GM18907 (cell line): ENCODE data around the gene TMPRSS9.
"Not testable (repeated sequence)": the region's sequence is repeated elsewhere in the genome, so short reads cannot be mapped to it uniquely, and the experiment has no call there.

Source experiments
- ATAC-seq: cut with Tn5 transposase; IDR thresholded peaks from one replicate; pipeline ENCODE4 v1.9.1; 2021; ENCODE audit warnings: mild to moderate bottlenecking, moderate library complexity; ENCODE audit not compliant: unreplicated experiment

Gene TMPRSS9

DNA sequence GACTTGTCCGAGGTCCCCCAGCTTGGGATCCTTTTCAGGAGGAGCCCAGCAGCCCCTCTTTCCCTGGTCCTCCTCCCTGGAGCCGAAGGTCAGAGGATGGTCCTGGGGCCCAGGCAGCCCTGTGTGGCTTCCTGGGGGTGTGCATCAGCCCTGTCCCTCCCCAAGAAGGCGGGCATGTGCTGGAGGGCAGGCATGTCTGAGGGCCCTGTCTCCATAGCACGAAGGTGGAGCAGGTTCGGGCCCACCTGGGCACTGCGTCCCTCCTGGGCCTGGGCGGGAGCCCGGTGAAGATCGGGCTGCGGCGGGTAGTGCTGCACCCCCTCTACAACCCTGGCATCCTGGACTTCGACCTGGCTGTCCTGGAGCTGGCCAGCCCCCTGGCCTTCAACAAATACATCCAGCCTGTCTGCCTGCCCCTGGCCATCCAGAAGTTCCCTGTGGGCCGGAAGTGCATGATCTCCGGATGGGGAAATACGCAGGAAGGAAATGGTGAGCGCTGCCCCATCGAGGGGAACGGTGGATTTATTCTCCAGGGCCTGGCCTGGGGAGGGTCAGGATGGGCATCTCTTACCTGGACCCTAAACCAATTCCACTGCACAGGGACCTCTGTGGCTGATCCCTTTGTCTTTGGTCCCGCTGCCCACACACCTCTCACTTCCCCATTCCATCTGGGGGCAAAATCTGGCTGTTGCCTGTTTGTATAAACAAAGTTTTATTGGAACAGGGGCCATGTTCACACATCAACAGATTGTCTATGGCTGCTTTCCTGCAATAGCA, 56.4 kb downstream of the TMPRSS9 start:
- ATAC-seq: no peak

DNA sequence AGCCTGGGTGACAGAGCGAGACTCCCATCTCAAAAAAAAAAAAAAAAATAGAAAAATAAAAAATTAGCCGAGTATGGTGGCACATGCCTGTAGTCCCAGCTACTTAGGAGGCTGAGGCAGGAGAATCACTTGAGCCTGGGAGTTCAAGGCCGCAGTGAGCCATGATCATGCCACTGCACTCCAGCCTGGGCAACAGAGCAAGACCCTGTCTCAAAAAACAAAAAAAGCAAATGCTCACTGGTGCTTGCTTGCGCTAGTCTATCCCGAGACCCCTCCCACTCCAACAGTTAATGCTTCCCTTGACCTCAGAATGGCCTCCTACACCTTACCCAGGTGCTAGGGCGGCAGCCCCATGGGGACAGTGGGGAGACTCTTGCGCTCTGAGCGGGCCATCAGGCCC, 57.4 kb downstream of the TMPRSS9 start:
- not testable (repeated sequence) for ATAC-seq

DNA sequence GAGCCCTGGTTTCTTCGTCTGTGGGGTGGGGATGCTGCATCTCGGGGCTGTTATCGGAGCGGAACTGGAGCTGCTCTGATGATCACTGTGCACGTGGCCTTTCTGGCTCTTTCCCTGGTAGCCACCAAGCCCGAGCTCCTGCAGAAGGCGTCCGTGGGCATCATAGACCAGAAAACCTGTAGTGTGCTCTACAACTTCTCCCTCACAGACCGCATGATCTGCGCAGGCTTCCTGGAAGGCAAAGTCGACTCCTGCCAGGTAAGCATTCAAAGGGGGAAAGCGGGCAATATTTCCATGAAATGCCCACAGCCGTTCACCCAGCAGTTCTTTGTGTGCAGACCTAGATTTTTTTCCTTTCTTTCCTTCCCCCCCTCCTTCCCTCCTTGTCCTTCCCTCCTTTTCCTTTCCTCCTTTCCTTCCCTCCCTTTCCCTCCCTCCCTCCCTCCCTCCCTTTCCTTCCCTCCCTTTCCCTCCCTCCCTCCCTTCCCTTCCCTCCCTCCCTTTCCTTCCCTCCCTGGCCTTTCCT, 57.9 kb downstream of the TMPRSS9 start:
- no peak for ATAC-seq

DNA sequence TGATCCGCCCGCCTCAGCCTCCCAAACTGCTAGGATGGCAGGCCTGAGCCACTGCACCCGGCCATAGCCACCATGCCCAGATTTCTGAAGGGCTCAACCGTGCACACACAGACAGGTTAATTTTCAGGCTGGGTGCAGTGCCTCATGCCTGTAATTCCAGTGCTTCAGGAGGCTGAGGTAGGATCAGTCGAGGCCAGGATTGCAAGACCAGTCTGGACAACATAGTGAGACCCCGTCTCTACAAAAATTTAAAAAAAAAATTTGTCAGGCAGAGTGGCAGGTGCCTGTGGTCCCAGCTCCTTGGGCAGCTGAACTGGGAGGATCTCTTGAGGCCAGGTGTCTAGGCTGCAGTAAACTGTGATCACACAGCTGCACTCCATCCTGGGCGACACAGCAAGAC, 59.7 kb downstream of the TMPRSS9 start:
- ATAC-seq: no peak

DNA sequence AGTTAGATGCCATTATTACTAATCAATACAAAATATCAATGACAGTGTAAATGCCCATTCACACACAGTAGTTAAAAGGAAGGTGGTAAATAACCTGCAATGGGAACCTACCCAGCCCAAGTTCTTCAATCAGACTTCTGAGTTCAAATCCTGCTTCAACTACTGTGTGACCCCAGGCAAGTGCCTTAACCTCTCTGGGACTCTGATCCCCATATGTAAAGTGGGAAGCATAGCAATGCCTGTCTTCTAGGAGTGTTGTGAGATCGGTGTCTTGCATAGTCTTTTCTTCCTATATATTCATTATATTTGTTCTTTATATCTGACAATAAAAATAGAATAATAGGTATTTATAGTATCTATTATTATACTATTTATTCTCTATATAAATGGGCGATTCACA, 60.4 kb downstream of the TMPRSS9 start:
- no peak for ATAC-seq

DNA sequence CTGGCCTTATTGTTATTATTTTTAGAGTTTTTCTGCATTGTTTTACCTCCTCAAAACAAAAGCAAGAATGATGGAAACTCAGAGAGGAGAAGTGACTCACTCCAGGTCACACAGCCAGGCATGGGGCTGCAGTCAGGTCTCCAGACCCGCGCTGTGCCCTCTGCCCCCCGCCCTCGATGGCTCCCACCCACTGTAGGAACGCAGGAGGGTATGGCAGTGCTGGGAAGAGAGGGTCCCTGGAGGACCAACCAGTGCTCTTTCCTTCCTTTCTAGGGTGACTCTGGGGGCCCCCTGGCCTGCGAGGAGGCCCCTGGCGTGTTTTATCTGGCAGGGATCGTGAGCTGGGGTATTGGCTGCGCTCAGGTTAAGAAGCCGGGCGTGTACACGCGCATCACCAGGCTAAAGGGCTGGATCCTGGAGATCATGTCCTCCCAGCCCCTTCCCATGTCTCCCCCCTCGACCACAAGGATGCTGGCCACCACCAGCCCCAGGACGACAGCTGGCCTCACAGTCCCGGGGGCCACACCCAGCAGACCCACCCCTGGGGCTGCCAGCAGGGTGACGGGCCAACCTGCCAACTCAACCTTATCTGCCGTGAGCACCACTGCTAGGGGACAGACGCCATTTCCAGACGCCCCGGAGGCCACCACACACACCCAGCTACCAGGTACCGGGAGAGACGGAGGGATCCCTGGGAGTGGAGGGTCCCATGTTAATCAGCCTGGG, 61.7 kb downstream of the TMPRSS9 start:
- ATAC-seq: no peak

DNA sequence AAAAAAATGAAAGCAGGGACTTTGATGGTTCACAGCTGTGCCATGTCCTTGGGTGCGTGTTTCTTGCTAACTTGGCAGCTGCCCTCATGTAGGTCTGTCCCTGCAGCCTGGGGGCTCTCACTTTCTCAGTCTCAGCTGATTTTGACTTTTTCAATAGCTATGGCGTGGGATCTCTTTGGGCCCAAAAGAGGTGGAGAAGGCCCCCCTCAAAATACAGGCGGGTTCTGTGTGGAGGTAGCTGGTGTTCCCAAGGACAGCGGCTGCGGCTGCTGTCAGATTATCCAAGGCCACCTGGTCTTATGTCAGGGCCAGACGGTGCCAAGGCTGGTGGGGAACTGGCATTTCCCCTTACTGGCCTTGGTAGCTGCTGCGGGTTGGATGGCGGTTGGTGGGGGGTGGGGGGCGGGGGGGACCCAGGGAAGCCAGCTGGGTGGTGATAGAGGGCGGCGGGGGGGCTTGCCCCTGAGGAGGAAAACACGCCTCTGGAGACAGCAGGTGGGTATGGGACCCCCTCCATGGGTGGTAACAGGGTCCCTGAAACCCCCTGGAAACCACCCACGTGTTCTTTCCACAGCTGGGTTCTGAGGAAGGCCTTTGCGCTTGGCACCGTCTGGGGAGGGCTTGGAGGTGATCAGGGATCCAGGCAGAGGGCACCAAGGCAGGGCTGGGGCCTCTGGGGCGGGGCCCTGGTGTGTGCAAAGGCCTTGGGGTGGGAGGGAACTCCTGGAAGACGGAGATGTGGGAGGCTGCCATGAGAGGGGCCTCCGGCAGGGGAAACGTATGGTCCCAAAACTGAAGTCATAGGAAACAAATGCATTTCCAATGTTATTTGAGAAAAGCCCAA, 63.2 kb downstream of the TMPRSS9 start:
- no peak for ATAC-seq

DNA sequence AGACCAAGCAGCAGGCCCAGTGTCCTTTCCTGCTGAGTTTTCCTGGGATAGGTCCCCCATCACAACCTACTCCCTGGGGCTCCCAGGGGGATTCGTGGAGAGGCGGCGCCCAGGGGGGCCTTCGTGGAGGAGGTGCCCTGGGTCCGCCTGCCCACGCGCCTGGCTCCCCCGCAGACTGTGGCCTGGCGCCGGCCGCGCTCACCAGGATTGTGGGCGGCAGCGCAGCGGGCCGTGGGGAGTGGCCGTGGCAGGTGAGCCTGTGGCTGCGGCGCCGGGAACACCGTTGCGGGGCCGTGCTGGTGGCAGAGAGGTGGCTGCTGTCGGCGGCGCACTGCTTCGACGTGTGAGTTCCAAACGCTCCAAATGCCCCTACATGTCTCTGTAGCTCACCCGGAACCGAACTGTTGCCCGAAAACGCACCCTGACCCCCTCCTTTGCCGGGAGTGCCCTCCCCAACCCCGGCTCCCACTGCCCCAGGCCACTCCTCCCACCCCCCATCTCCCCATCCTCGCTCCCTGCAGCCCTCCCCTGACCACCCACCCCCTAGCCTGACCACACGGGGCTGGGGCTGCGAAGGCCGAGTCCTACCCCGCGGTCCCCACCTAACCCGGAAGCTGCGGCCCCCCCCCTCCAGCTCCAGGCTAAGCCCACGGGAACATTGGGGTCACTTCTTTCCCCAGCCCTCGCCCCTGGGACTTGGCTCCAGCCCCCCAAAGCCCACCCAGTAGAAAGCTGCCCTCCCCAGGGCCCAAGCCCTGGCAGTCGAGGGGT, 64.0 kb downstream of the TMPRSS9 start:
- no peak for ATAC-seq

DNA sequence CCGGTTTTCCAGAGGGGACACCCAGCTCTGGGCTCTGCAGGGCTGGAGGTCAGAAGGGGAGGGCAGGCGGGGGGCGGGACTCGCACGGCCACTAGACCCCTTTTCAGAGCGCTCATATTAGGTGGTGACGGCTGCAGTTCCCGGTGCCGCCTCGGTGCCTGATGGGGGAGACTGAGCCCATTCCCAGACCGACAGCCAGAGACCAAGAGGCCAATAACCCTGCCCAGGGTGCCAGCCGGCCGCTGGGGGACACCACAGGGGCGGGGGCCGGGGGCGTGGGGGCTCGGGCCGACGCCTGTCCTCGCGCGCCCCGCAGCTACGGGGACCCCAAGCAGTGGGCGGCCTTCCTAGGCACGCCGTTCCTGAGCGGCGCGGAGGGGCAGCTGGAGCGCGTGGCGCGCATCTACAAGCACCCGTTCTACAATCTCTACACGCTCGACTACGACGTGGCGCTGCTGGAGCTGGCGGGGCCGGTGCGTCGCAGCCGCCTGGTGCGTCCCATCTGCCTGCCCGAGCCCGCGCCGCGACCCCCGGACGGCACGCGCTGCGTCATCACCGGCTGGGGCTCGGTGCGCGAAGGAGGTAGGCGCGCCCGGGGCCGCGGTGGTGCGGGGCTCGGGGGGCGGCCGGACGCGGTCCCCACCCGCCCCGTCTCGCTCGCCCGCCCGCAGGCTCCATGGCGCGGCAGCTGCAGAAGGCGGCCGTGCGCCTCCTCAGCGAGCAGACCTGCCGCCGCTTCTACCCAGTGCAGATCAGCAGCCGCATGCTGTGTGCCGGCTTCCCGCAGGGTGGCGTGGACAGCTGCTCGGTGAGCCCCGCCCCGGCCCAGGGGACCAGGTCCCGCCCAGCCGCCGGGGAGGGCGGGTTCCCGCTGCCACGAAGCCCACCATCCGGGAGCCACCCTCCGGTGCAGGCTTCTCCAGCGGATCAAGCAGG, 64.9 kb downstream of the TMPRSS9 start:
- ATAC-seq: no peak

DNA sequence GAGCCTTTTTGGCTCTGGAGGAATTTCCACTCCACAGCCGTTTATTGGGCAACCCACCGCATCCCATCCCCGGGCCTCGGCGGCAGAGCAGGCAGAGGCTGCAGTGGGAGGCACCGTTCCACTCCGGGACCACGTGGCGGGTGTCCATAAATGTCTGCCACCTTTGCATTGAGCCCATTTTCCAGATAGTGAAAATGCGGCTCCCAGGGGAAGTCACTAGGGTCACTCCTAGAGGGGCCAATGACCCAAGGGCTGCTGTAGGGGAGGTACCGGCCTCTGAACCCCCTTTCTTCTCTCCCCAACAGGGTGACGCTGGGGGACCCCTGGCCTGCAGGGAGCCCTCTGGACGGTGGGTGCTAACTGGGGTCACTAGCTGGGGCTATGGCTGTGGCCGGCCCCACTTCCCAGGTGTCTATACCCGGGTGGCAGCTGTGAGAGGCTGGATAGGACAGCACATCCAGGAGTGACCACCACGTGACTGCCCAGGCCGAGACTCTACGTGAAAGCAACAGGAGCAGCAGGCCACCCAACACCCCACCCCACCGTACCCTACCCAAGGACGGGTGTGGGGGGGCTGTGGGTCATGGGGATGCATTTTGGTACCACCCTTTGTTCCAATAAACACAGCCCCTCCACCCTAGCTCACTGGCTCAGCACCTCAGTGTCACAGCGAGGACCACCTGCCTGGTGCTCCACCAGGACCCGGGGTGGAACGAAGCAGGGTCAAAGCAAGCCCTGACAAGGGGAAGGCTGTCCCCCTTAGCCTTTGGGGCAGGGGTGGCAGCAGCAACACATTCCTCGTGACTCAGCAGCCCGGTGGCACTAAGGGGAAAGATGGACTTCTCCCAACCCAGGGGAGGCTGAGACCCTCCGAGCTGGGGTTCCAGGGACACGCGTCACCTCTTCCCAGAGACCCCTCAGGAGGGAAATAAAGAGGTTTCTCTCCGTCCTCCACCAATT, 65.8 kb downstream of the TMPRSS9 start:
- no peak for ATAC-seq

DNA sequence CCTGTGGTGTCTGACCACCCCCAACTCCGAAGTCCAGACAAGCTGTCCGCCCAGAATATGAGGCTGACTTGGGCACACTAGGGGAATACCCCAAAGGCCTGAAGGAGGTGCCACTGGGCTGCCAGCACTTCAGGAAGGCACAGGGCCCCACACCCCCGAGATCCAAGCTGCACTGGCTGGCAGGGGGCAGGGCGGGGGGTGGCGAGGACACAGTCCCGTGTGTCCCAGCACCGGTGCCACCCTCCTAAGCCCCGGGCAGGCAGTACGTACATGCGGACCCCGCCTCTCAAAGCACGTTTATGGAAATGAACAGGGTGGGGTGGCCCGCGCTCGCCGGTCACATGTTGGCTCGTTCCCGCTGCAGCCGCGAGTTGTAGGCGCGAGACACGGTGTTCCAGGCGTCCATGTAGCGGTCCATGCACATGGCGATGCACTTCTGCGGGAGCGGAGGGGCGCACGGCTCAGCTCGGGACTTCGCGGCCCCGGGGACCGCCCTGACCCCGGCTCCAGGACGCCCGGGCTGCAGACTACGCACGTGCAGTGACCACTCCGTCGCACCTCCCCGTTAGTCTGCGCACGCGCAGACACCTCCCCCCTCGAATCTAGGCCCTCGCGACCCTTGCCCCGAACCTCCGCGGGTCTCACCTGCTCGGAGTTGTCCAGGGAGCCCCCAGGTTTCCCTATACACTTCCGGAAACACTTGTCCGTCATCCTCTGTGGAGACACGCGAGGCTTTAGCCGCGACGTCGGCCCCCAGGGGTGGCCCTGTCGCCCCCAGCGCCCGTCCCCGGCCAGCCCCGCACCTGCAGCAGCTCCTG, 66.8 kb downstream of the TMPRSS9 start:
- peak; percentile 6 for ATAC-seq

DNA sequence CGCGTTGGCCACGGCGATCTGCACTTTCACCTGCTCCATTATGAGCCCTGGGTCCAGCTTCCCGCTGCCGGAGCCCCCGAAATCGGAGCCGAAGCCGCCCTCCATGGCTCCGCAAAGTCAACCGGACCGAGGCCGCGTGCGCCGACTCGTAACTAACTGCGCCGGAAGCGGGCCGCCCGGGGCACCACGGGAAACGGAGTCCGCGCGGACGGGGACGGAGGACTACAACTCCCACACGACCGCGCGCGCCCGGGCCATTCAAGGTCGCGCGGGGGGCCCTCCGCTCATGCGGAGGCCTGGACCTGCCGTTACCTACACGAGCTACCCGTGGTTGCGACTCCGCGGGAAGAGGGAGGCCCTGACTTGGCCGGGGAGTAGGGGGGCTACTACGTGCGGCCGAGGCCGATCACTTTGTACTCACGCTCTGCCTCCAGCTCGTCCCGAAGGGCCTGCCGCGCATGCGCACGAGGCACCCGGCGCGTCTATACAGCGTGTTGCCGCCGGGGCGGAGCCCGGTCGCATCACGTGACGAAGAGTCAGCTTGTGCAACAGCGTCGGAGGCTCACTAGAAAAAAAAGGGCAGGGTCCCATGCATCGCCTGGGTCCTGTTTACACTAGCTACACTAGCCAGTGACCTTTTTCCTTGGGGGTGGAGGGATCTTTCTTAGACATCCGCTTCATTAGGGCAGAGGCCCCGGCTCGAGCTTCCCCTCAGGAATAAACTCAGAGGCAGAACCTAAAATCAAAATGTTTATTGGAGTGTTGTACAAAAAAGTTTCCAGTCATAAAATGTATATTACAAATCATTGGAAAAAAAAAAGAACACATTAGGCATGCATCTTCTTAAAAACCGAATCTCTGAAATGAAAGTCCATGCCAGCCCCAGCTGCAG, 67.6 kb downstream of the TMPRSS9 start, which contains the start of gene TIMM13:
TSS of gene TIMM13 (minus strand) at position 158 of the 892 bp plus-strand sequence. CDS start at position 105, 53 bp downstream.
- ATAC-seq: peak; percentile 74

DNA sequence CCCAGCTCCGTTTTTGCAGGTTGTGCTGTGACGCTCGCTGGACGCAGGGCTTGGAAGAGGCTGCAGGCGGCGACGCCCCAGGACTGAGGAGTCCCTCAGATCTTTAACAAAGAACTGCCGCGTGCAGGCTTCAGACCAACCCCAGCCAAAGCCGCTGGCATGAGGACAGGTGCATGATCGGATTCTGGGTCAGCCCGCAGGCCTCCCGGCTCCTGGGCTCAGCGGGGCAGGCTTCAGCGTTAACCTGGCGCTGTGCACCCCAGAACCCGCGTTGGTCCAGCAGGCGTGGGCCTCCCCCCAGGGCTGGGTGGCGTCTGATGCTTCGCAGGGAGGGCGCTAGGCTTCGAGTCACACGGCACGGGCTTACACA, 68.2 kb downstream of the TMPRSS9 start:
- no peak for ATAC-seq

DNA sequence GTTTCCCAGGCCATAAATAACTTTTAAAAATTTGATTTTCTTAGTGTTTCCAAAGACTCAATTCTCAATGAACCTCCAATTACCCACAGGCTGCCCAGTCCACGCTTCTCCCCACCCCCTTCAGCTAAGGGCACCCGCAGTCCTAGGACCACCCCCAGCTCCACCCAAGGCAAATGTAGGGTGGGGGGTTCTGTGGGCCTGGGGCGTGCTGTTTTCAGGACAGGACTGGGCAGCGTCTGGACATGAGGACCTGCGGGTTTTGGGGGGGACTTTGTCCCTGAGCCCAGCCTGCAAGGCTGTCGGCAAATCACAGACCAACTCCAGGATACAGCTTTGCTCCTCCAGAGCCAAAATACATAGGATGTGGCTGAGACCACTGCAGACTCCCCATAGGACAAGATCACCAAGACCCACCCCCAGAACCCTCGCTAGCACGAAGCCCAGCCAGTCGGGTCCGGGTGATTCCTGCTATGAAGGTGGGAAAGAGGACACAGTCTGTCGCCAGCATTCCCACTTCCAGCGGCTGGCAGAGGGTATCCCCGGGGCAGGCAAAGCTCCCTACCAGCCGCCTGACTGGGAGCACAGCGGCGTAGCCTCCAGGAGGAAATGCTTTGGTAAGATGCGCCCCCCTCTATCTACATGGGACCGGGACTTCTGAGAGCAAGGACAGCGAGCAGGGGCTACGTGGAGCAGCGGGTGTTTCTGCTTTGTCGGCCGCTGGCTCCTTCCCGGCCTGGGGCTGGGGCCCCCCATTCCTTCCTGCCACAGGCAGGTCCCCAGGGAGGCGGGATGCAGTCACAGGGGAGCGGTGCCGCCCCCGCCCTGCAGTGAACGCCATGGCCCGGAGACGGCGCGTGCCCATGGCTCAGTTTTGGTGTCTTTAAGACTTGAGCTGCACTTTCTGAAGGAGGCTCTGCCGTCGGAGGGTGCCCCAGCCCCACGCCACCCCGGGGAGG, 69.0 kb downstream of the TMPRSS9 start:
- no peak for ATAC-seq

DNA sequence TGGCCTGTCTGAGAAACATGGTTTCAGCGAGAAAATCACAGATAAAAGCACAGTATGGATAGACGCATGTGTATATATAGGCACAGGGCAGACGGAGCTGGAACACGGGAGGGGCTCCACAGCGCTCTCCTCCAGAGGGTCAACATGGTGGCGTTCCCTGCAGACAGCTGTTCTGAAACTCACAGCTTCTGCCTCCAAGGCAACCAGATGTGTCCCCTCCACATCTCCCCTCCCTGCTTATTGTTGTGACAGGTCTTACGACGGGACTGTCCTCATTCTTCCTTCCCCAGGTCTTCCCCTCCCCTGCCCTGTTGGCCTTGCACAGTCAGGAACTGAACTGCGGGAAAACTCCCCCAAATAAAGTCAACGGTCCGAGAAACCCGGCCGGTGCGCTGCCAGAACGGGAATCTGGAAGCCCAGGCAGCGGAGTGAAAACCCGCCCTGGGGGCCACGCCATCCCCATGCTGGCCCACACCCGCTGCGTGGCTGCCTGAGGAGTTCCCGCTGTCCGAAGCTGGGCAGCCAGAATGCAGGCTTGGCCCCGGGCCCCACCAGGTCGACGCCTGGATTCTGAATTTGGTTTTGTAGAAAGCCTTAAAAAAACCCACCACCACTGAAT, 70.0 kb downstream of the TMPRSS9 start:
- ATAC-seq: no peak
